PC-9 (cell line): ENCODE results near the gene ACER3.

Experiments
- CTCF ChIP-seq: fragments of 200-600 bp; sonication (generic); conservative IDR thresholded peaks from 2 replicates; pipeline ENCODE4 v1.6.1; 2017; ENCODE audit warnings: mixed run types, antibody characterized with exemption, mild to moderate bottlenecking, moderate library complexity
- EZH2 ChIP-seq: fragments of 200-600 bp; sonication (generic); IDR thresholded peaks from 2 replicates; pipeline ENCODE4 v1.8.0; 2017; ENCODE audit warnings: antibody characterized with exemption, low read depth

GRCh38 chr11:77014669-77015068 is 154.0 kb downstream of the ACER3 start:
- no peak for TF ChIP-seq CTCF
- TF ChIP-seq EZH2: no peak
